Kidney epithelial cell (primary cell): ENCODE data around the gene SNX3. TPM values are rescaled to one million over a fixed set of nuclear protein-coding genes. Genes with fewer than 3 reads are reported as not detected.

Experiments
- DNase-seq: peaks from one replicate; pipeline ENCODE4 v3.0.0-alpha.2; 2010; ENCODE audit warnings: low read depth
- H3K27me3 ChIP-seq: 2 replicates; pipeline ENCODE4 v1.6.0; 2011; ENCODE audit warnings: low read length; ENCODE audit not compliant: control insufficient read depth, insufficient read depth
- H3K36me3 ChIP-seq: 2 replicates; pipeline ENCODE4 v1.5.1; 2011; ENCODE audit warnings: low read length; ENCODE audit not compliant: control insufficient read depth, insufficient read depth
- H3K4me3 ChIP-seq: 2 replicates; pipeline ENCODE4 v1.5.1; 2011; ENCODE audit warnings: low read depth, mild to moderate bottlenecking, control low read depth, low read length
- total RNA-seq: library from RNA; depleted of rRNA; stranded (reverse); fragments of >200 nt; gene quantifications from 2 replicates; pipeline ENCODE4 v1.2.3, GENCODE V29; 2015
- TF ChIP-seq, protein P1 (sequence below): IDR thresholded peaks from 2 replicates; pipeline ENCODE4 v1.5.1; 2011; ENCODE audit warnings: mild to moderate bottlenecking, moderate library complexity, low read length, control low read depth, inconsistent platforms; ENCODE audit not compliant: insufficient read depth, poor library complexity, severe bottlenecking

Gene SNX3
- total RNA-seq, 1 donor from 2014 or later: 130 TPM

- H3K27me3 ChIP-seq: peaks cover 8% of the 10 kb centered on the region
- TF ChIP-seq, protein P1, sequence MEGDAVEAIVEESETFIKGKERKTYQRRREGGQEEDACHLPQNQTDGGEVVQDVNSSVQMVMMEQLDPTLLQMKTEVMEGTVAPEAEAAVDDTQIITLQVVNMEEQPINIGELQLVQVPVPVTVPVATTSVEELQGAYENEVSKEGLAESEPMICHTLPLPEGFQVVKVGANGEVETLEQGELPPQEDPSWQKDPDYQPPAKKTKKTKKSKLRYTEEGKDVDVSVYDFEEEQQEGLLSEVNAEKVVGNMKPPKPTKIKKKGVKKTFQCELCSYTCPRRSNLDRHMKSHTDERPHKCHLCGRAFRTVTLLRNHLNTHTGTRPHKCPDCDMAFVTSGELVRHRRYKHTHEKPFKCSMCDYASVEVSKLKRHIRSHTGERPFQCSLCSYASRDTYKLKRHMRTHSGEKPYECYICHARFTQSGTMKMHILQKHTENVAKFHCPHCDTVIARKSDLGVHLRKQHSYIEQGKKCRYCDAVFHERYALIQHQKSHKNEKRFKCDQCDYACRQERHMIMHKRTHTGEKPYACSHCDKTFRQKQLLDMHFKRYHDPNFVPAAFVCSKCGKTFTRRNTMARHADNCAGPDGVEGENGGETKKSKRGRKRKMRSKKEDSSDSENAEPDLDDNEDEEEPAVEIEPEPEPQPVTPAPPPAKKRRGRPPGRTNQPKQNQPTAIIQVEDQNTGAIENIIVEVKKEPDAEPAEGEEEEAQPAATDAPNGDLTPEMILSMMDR: no peak
- H3K36me3 ChIP-seq: no peaks in the 10 kb centered on the region
- no peak overlapping the region for H3K4me3 ChIP-seq
- DNase-seq: no peak
These were observed 74.6 kb downstream of the SNX3 start for GRCh38 chr6:108186226-108186625.

- TF ChIP-seq, protein P1: no peak
- no peaks in the 10 kb centered on the region for H3K36me3 ChIP-seq
- no peak for DNase-seq
- H3K27me3 ChIP-seq: peaks cover 34% of the 10 kb centered on the region
- H3K4me3 ChIP-seq: no peak overlapping the region
These were observed 80.1 kb downstream of the SNX3 start for GRCh38 chr6:108180776-108181175.

GRCh38 chr6:108180266-108180665, 80.6 kb downstream of the SNX3 start:
- no peaks in the 10 kb centered on the region for H3K36me3 ChIP-seq
- H3K4me3 ChIP-seq: no peak overlapping the region
- TF ChIP-seq, protein P1: no peak
- peaks cover 39% of the 10 kb centered on the region for H3K27me3 ChIP-seq
- no peak for DNase-seq

DNA sequence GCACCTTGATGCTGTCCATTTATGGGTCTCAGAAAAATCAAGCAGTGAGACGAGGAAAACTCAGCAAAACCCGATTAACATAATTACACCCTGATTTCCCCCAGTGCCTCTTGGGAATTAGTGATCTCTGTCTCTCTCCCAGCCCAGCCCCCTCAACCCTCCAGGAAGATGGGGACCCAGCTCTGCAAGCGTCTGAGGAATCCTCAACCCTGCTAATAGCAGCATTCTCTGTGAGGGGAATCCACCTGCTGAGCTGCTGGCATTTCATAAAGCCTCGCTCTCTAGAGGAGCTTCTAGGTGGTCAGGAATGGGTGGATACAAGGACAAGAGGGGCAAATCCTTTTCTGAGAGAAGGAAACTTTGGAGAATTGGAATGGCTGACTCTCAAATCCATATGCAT, 81.1 kb downstream of the SNX3 start:
- no peaks in the 10 kb centered on the region for H3K36me3 ChIP-seq
- no peak for DNase-seq
- TF ChIP-seq, protein P1: no peak
- H3K4me3 ChIP-seq: no peak overlapping the region
- H3K27me3 ChIP-seq: peaks cover 45% of the 10 kb centered on the region

DNA sequence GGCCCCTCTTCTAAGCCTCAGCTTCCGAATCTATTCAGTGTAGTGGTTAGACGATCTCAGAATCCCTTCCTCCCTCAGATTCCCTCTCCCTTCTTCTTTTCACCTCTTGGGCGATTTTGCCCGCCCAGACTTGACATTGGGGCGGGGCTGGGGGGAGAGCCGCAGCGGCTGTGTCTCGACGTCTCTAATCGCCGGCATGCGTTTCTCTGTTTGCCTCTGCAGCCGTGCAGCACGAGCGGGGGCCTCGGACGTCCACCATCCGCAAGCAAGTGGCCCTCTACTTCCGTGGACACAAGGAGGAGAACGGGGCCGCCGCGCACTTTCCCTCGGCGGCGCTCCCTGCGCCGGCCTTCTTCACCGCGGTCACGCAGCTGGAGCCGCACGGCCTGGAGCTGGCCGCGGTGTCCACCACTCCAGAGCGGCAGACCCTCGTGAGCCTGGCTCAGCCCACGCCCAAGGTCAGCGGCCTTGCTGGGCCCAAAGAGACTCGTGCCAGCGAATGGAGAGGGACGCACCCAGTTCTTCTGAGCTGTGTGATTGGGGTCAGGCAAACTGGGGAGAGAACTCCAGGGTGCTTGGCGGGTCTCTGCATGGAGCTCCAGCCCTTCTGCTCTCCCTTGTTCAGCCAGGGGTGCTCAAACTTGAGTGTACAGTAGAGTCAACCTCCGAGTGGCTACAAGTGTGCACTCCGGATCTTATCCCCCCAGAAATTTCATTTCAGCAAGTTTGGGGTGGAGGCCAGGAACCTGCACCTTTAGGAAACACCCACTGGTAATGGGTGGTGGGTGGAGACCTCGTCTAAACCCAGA, 84.4 kb downstream of the SNX3 start:
- peaks cover 64% of the 10 kb centered on the region for H3K27me3 ChIP-seq
- no peak overlapping the region for H3K4me3 ChIP-seq
- DNase-seq: no peak
- TF ChIP-seq, protein P1: no peak
- H3K36me3 ChIP-seq: no peaks in the 10 kb centered on the region
